Suppressor macrophage treated with lipopolysaccharide for 4 hours (primary cell): ENCODE measurements around the gene CISD3.
"Not testable (repeated sequence)": the region's sequence is repeated elsewhere in the genome, so short reads cannot be mapped to it uniquely, and the experiment has no call there.

Experiments used
- DNase-seq: peaks from one replicate; pipeline ENCODE4 v3.0.0-alpha.2; 2020

Gene CISD3

DNA sequence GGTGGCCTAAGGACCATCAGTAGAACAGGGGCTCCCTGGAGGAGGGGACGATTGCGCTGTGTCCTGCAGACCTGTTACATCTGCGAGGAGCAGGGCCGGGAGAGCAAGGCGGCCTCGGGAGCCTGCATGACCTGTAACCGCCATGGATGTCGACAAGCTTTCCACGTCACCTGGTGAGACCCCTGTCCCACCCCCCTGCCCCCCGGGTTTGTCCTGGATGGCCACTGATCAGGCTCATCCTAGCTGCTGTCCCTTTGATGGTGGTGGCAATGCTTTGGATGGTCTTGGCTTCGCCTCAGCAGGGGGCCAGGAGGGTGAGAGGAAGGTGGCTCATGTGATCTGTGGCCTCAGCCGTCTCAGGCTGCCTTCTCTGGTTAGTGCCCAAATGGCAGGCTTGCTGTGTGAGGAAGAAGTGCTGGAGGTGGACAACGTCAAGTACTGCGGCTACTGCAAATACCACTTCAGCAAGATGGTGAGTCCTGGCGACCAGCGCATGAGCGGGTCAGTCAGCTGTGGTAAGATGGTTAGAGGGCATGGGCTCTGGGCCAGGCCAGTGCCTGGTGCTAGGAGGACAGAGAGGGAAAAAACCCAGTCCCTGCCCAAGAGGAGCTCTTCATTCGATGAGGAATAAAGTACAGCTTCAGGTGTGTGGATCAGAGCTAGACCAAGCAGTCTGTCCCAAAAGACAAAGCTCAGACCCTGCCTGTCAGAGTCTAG, 20.9 kb upstream of the CISD3 start:
- no peak for DNase-seq

DNA sequence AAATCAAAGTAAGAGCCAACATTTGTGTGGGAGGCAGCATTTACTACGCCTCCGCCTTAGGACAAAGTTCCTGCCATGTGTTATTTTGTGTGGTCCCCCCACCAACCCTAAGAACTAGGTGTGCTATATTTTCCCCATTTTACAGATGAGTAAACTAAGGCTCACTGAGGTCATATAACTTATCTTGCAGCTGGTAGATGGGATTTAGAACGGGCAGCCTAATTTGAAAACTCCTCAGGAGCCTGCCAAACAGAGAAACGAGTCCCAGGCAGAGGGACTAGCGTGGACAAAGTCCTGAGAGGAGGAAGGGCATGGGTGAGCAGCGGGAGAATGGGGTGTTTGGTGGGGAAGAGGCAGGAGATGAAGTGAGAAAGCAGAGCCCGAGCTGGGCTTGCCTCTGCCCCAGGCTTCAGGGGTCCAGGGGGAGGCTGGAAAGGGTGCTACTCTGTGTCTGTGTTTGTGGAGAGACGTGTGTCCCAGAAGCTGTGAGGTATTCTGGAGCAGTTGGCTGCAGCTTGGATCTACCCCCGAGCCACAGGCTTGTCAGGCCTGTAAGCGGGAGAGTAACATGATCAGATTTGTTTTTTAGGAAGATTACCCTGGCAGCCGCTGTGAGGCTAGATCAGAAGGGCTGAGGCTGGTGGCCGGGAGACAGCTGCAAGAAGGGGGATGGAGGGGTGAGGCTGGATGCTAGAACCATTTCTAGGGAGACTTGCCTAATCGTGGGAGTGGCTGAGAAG, 20.1 kb upstream of the CISD3 start:
- no peak for DNase-seq

DNA sequence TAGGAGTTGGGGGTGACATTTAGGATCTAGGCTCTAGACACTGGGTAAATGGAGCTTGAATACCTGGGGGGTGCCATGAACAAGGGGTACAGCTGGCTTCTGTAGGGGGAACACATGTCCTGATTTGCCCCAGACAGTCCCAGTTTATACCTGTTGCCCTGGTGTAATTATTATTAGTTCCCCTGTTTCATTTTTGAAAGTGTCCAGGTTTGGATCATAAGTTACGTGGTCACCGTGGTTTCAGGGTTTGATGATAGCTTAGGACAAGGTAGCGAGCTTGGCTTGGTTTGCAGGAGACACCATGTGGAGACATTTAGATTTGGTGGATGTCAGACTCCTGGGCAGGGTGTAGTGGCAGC, 19.6 kb upstream of the CISD3 start:
- DNase-seq = no peak

DNA sequence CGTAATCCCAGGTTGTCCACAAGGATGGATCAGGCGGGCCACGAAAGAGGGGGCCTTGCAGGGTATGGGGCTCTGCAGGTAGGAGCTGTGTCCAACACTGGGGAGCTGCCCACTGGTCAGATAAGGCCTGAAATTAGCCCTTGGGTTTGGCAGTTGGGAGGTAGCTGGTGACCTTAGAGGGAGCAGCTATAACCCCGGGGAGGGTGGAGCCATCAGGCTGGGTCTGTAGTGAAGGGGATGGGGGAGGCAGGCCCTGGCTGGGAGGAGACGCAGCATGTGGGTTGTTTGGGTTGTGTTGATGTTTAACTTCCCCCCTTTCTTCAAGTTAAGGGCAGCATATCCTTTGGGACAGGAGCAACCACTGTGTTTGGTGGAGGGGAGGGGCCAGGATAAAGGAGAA, 19.2 kb upstream of the CISD3 start:
- DNase-seq = no peak

GRCh38 chr17:38711792-38712571, 18.2 kb upstream of the CISD3 start:
- no peak for DNase-seq

DNA sequence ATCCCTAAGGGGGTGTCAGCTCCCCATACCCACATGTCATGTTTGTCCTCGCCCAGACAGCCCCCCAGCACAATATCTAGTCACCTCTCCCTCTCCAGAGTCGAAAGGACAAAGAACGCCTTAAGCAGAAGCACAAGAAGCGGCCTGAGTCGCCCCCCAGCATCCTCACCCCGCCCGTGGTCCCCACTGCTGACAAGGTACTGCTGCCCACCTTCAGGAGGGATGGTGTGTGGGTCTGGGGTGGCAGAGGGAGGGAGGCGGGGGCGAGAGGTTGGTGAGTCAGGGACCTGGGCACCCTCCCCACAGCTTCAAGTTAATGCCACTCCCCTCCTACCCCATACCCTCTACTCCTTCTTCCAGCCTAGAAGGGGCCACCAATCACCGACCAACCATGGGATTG, 17.5 kb upstream of the CISD3 start:
- no peak for DNase-seq

DNA sequence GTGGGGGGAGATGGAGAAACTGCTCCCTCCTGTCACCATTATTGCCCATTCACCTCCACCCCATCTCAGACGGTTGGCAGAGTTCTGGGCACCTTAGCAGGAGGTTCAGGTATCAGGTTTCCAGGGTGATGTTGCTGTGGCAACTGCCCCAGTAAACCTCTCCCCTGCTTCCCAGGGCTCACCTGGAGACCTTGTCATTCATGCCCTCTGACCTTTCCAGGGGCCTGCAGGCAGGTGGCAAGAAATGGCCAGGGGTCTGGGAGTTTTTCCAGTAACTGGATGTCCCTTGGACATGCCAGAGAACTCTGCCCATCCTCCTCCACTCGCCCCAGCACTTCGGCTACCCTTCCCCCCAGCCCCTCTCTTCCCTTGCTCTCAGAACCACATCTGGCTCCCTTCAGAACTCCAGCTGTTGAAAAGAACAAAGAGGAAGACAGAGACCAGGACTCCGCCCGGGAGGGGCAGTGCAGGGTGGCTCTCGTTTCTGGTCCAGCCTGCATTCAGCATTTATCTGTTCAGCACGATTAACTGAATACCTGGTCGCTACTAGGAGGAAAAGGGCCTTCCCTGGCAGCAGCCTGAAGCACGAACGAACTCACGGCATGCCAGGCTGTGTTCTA, 16.6 kb upstream of the CISD3 start:
- no peak for DNase-seq

- DNase-seq = no peak
Measured at GRCh38 chr17:38715216-38715943, 14.8 kb upstream of the CISD3 start.

GRCh38 chr17:38716368-38717005, 13.7 kb upstream of the CISD3 start:
- no peak for DNase-seq

DNA sequence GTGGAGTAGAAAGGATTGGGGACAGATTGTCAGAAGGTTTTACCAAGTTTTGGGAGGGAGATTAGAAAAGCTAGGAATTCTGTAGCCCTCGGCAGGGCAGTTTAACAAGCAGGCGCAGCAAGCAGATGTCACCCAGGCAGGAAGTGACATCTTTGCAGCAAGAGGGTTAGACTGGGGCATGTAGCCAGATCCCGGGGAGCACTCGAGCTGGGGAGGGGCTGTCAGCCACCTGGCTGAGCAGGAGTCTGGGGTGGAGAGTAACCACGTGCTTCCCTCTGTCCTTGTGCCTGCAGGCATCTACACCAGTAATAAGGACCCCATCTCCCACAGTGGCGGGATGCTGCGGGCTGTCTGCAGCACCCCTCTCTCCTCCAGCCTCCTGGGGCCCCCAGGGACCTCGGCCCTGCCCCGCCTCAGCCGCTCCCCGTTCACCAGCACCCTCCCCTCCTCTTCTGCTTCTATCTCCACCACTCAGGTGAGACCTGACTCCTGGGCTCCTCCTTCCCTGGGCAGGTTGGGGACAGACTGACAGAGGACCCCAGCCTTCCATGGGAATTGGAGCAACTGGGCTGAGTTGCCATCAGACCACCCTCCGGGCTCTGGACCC, 12.9 kb upstream of the CISD3 start:
- no peak for DNase-seq

DNA sequence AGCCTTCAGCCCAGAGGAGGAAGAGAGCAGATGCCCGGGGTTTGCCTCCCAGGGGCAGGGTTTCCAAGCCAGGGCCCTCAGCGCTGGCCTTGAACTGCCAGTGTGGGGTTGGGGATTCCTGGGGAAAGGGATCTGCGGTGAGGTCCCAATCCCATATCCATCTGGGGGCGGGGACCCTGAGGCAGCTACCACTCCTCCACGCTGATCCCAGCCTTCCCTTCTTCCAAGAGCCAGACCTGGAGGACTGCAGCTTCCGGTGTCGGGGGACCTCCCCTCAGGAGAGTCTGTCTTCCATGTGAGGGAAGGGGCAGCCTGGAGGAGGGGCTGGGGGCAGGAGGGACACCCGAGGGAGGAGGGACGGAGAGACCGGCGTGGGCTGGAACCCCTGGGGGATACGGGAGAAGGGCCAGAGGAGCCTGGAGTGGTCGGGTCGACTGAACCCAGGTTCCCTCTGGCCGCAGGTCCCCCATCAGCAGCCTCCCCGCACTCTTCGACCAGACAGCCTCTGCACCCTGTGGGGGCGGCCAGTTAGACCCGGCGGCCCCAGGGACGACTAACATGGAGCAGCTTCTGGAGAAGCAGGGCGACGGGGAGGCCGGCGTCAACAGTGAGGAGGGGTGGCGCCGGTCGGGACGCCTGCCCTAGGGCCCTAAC, 10.7 kb upstream of the CISD3 start:
- no peak for DNase-seq

- no peak for DNase-seq
Measured at GRCh38 chr17:38719943-38720641, 10.0 kb upstream of the CISD3 start.

- DNase-seq = no peak
Measured at GRCh38 chr17:38720941-38721340, 9.2 kb upstream of the CISD3 start.

- DNase-seq = no peak
Measured at GRCh38 chr17:38721802-38722201, 8.3 kb upstream of the CISD3 start.

DNA sequence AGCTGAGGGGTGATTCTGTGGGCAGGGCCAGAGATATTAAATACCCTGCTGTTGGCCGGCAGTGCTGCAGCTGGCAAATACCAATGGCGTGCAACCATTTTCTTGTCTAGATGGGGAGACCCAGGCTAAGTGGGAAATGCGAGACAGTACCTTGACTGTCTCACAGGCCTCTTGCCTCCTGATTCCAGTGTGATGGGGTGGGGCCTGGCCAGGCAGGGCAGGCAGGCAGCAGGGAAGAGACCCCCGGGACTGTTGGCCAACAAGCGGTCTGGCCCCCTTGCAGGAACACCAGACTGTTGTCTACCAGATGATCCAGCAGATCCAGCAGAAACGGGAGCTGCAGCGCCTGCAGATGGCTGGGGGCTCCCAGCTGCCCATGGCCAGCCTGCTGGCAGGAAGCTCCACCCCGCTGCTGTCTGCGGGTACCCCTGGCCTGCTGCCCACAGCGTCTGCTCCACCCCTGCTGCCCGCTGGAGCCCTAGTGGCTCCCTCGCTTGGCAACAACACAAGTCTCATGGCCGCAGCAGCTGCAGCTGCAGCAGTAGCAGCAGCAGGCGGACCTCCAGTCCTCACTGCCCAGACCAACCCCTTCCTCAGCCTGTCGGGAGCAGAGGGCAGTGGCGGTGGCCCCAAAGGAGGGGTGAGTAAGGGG, 5.7 kb upstream of the CISD3 start:
- no peak for DNase-seq

GRCh38 chr17:38725066-38725465, 5.1 kb upstream of the CISD3 start:
- no peak for DNase-seq

DNA sequence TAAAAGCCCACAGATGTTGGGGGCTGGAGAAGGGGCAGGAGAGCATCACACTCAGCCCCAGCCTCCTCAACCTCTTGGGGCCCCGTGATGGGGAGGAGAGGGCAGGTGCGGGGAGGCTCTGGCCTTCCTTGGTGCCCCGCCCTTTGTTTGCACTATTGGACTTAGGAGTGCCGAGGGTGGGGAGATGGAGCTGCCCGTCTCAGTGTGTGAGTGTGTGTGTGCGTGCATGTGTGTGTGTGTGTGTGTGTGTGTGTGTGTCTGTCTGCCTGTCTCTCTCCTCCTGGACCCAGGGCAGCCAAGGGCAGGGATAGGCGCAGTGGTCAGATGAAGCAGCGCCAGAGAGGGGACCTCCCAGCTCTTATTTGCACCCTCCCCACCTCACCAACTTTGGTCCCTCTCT, 4.0 kb upstream of the CISD3 start:
- DNase-seq = not testable (repeated sequence)

GRCh38 chr17:38727736-38728135, 2.4 kb upstream of the CISD3 start:
- DNase-seq = peak; percentile 68

GRCh38 chr17:38728290-38728831, 1.8 kb upstream of the CISD3 start:
- DNase-seq = no peak
